Activated T-cell treated with anti-CD3 and anti-CD28 coated beads, Interleukin-2, amount 50 U/mL, for 48 hours (primary cell): Measurements from ENCODE around the gene DAPK3.
"Not testable (repeated sequence)": the region's sequence is repeated elsewhere in the genome, so short reads cannot be mapped to it uniquely, and the experiment has no call there.

Source experiments
- DNase-seq, 2 experiments: peaks; one replicate each; pipeline ENCODE4 v3.0.0-alpha.2; 2020

The DAPK3 gene

DNA sequence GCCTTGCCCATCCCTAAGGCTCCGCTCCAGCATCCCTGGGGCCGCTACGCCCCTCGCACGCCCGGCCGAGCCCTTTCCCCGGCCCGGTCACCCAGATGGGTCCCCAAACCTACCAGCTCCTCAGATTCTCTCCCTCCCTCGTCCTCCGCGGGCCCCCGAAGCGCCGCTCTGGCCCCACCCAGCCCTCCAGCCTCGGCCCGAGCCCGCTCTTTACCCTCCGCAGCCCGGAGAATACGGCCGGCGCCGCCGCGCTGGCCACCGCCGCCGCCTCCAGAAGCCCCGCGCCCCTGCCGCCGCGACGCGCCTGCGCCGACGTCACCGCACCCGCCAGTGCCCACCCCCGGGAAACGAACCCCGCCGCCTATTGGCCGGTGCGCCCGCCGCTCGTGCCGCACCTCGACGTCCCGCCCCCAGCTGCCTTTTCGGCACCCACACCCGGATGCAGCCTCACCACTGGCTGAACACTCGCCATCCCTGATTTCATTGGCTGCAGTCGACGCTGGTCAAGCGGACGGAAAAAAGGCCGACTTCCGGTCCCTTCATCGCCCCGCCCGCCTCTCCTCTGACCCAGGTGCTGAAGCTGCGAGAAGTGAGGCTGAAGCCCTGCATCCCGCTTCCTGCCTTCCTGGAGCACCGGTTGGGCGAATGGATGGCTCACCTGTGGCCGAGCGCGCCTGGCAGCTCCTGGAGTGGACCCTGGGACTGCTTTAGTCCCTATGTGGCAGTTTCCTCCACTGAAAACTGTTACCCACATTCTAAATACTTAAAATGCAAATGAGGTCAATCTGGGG lies at the start of gene DAPK3:
TSS of gene DAPK3 (minus strand) at position 292 of the 791 bp plus-strand sequence. CDS start 1,364 bp downstream, outside the sequence.
- DNase-seq = peak; percentile 96 to 98

DNA sequence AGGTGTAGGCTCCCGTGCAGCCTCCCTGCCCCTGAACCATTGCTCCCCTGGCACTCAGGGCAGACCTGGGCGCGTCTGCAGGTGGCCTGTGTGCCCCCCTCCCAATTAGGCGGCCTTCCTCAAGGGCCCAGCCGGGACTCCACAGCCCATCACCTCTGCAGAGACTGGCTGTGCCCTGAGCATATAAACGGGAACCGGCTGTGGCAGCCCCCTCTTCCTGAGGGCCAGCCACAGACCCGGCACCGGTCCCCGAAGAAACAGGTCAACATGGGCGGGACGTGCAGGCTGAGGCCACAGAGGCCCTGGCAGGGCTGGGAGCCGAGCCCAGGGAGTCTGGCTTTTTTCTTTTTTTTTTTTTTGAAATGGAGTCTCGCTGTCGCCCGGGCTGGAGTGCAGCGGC lies 48.7 kb upstream of the DAPK3 start:
- DNase-seq = no peak

DNA sequence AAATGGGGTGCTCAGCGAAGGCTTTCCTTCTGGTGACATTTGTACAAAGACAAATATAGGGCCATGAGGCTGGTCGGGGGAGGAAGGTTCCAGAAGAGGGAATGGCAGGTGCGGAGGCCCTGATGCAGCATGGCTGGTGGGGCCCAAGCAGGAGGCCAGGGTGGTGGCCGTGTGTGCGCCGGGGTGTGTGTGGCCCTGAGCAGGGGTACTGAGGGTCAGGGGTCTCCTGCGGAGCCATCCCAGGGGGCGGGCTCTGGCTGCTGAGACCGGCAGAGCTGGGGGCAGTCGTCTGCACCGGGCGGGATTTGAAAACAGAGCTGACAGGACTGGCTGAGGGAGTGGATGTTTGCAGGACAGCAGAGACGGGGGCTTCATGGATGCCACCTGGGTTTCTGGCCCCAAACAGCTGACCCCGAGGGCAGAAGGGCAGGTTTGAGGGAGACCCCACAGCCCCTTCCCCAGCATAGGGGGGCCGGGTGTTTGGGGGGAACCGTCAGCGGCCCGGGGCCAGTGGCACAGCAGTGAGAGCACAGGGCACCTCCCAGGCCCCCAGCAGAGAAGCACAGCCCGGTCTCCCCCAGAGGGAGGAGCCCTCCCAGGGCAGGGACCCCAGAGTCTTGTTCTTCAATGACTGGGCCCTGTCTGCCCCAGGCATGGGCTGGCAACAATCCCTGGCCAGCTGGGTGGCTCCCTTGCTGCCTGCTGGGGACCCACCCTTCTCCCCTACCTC lies 48.0 kb upstream of the DAPK3 start:
- no peak for DNase-seq

- DNase-seq = no peak
These were observed 47.3 kb upstream of the DAPK3 start for GRCh38 chr19:4018140-4018613.

- no peak for DNase-seq
These were observed 46.2 kb upstream of the DAPK3 start for GRCh38 chr19:4016903-4017638.

- DNase-seq = no peak
These were observed 45.6 kb upstream of the DAPK3 start for GRCh38 chr19:4016486-4016885.

DNA sequence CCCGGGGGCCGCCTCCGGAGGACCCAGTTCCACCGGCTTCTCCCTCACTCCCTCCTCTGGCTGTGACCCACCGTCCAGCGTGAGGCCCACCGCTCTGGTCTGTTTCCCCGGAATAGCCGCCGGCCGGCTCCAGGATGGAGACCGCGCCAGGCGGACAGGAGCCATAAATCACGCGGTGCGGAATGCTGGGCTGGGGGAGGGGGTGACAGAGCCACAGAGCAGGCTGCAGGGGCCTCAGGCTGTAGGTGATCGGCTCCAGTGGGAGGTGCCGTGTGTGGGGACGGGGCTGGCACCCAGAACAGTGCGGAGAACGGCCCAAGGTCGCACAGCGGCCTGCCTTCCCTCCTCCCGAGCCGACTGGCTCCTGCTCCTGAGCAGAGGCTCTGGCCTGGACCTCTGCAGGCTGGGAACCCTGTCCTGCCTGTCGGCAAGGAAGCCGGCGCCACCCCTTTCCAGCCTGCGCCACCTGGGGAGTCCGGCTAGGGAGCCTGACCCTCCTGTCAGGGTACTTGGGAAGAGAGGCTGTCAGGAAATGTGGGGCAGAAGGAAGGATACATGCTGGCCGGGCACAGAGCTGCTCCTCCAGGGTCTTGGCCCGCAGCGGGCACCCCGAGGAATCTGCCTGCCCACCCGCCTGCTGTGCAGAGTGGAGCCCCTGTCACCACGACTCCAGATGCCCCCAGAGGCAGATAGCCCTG lies 45.0 kb upstream of the DAPK3 start:
- DNase-seq = no peak

DNA sequence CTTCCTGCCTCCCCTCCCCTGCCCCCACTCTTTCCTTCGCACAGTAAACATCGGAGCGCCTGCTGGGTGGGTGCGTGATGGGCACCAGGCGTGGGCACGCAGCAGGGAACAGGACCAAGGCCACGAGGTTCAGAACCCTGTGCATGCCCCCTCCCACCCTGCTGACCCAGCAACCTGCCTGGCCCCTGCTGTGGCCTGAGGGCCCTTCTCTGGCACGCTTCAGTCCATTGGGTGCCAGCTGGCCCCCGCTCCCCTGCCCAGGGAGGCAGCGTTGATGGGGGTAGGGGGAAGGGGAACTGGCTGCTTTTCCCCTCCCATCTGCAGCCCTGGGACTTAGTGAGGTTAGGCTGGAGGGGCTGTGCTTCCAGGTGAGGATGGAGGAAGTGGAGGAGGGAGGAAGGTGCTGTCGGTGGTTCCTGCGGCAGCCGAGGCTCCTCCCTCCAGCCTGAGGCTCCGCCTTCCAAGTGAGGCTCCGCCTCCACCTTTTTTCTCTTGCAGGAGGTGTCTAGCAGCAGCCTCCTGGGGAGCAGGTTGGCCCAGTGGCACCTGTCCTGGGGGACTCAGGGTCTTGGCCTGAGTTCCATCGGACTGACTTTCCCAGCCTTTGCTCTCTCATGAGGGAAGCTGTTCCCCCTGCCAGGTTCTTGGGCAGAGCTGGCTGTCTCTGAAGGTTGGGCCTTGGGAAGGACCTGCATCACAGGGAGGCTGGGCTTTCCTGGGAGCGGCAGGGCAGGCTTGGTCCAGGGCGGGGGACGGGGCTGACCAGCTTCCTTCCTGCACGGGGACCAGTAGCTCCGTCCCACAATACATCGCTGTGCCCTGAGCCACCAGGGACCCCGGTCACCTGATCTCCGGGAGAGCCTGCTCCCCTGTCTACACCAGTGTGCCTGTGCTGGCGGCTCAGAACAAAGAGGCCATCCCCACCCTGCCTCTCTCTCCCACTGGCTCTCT lies 43.9 kb upstream of the DAPK3 start:
- DNase-seq = peak; percentile 64 to 74

DNA sequence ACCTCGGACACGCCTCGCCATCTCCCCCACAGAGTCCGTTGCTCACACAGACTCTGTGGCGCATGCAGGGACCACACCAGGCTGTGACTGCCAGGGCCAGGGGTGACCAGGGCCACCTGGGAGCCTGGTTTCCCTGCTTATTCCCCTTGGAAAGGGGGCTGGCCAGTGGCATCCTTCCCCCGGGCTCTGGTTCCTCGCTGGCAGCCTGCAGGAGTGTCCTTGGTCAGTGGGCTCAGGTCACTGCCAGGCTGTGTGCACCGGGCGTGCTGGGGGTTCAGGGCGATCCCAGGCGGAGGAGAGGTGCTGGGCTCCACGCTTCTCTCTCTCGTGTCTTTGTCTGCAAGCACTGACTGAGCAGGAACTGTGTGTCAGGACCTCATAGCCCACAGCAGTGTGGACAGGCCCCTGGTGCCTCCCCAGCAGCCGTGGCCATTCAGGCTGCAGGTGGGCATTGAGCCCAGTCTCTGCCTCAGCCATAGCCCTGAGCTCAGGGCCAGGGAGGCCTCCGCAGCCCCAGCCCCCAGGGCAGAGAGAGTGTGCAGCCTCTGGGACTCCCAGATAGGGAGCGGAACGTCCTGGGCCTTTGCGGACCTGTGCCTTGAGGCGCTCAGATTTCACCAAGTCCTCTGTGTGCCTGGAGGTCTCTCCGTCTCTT lies 43.1 kb upstream of the DAPK3 start:
- DNase-seq = no peak

- no peak for DNase-seq
These were observed 42.2 kb upstream of the DAPK3 start for GRCh38 chr19:4012975-4013634.

DNA sequence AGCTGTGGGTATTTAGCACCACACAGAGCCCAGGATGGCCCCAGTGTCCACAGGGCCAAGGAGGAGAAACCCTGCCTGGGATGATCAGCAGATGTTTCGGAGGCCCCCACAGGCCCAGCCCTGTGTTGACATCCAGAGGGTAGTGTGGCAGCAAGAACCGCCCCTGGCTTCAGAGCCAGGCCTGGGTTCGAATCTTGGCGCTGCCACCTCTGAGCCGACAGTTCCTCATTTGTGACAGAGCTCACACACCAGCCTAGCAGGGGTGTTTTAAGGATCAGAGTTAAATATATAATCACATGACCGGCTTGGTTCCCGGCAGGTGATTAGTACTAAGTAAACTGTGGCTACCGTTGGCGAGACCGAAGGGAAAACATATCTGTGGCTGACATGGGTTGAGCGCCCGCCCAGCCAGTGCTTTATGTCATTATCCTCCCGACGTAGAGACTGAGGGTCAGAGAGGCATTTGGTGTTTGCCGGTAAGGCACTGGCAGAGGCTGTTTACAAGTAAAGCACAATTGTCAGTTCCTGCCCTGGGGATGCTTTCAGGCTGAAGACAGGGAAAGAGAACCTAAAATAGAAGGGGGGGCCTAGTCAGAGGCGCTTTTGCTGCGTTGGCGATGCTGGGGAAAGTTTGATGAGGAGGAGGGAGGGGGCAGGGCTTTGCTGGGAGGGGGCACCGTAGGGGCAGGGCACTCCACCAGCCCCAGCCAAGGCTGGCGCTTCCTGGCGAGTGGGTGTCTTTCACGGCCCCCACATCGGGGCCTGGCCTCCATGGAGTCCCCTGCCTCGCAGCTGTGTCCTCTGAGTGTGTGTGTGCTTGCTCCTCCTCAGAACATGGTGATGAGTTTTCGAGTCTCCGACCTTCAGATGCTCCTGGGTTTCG lies 41.4 kb upstream of the DAPK3 start:
- DNase-seq = no peak

GRCh38 chr19:4011430-4011829 lies 40.5 kb upstream of the DAPK3 start:
- not testable (repeated sequence) for DNase-seq

DNA sequence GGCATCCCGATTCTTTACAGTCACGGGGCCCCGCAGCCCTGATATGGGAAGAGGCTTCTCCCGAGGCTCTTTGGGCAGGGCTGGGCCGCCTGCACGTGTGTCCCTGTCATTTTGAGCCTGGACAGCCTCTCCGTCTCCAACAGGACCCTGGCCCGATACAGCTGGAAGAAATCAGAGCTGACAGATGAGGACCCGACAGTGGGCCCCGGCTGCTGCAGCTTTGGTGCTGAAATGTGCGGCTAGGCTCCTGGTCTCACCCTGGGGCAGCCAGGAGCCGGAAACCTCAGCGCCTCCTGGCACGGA lies 39.9 kb upstream of the DAPK3 start:
- no peak for DNase-seq

GRCh38 chr19:4009990-4010807 lies 39.3 kb upstream of the DAPK3 start:
- DNase-seq = no peak

DNA sequence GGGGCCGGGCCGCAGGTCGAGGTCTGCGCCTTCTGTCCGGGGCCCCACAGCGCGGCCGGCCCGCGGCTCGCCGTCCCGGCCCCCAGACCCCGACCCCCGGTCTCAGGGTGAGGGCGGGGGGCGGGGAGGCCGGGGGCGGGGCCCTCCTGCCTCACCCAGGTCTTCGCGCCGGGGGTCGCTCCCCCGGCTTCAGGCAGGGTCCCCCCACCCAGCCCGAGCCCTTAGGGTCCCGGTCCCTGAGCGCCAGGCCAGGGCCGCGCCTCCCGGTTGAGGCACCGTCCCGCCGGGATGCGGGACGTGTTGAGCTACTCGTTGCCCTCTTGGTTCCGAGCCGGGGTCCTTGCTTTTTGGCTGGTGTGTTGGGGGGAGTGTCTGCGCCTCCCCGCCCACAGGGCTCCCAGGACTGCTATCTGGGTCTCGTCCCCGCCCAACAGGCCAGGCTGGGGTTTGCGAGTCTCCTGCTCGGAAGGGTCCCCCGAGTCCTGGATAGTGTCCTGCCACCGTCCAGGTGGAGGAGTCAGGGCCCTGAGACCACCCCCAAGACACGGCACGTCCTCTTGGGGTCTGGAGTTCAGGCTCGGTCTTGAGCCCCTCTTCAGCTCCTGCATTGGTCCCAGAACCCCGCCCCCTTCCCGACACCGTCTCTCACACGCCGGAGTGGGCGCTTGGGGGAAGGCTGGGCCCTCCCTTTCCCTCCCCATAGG lies 37.1 kb upstream of the DAPK3 start:
- peak; percentile 47 to 65 for DNase-seq

- peak; percentile 98 to 99 for DNase-seq
These were observed 36.3 kb upstream of the DAPK3 start, which contains the start of gene PIAS4 for GRCh38 chr19:4007021-4007835. PIAS4 (plus strand) TSS chr19:4007736; CDS start chr19:4007761, 25 bp downstream.

DNA sequence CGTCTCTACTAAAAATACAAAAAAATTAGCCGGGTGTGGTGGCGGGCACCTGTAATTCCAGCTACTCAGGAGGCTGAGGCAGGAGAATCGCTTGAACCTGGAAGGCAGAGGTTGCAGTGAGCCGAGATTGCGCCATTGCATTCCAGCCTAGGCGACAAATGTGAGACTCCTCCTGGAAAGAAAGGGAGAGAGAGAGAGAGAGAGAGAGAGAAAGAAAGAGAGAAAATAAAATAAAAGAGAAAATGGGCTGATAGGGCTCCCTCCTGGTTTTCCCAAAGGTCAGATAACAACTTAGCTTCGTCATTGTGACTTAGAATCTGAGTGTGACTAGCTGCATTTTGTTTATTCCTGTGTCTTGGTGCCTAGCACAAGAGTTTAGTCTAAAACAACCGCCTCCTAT lies 34.5 kb upstream of the DAPK3 start:
- not testable (repeated sequence) for DNase-seq
